GM12874 (cell line): Measurements from ENCODE around the gene GFER.

Source experiments
- TF ChIP-seq, protein P1 (sequence below): IDR thresholded peaks from 2 replicates; pipeline ENCODE4 v1.5.1; 2011; ENCODE audit warnings: low read depth, mild to moderate bottlenecking, control low read depth, low read length, moderate library complexity; ENCODE audit not compliant: insufficient read depth

The GFER gene

DNA sequence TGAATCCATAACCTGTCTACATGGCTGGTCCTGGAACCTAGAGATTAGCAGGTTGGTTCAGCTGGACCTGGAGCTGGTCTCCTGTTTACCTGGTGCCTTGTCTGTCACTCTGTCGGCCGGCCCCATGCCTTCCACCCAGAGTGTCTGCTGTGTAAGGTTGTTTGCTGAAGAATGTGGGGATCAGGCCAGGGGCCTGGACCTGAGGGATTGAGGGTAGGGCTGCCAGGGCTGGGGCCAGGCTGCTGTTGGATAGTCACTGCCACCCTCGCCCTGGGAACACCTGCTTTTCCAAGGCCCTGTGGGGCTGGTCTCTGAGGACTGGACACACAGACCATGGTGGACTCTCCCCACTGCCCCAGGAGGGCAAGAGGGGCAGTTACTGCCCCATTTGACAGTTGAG, 44.2 kb downstream of the GFER start:
- TF ChIP-seq, protein P1, sequence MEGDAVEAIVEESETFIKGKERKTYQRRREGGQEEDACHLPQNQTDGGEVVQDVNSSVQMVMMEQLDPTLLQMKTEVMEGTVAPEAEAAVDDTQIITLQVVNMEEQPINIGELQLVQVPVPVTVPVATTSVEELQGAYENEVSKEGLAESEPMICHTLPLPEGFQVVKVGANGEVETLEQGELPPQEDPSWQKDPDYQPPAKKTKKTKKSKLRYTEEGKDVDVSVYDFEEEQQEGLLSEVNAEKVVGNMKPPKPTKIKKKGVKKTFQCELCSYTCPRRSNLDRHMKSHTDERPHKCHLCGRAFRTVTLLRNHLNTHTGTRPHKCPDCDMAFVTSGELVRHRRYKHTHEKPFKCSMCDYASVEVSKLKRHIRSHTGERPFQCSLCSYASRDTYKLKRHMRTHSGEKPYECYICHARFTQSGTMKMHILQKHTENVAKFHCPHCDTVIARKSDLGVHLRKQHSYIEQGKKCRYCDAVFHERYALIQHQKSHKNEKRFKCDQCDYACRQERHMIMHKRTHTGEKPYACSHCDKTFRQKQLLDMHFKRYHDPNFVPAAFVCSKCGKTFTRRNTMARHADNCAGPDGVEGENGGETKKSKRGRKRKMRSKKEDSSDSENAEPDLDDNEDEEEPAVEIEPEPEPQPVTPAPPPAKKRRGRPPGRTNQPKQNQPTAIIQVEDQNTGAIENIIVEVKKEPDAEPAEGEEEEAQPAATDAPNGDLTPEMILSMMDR, result no peak

DNA sequence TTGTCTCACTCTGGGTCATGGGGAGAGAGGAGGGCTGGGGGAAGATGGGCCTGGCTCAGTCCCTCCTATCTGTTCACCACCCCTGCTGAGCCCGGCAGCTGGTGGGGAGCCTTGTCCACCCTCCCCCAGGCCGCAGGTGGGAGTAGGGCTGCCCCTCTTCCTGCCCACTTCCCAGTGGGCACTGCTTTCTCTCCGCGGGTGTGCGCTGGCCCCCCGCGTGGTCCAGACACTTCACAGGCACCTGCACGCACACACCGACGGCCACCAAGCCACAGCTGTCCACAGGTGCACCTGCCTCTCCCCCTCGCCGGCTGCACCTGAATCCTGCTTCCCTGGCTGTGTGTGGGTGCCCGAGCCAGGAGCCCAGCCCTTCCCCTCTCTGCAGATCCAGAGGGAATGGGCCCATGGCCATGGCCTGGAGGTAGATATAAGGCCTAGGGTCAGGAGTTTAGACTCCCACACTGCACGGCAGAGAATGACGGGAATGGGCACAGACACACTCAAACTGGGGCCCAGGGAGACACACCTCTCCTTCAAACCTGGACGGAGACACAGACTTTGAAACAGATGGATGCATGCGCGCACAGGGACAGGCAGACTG, 44.7 kb downstream of the GFER start:
- TF ChIP-seq, protein P1, result no peak

DNA sequence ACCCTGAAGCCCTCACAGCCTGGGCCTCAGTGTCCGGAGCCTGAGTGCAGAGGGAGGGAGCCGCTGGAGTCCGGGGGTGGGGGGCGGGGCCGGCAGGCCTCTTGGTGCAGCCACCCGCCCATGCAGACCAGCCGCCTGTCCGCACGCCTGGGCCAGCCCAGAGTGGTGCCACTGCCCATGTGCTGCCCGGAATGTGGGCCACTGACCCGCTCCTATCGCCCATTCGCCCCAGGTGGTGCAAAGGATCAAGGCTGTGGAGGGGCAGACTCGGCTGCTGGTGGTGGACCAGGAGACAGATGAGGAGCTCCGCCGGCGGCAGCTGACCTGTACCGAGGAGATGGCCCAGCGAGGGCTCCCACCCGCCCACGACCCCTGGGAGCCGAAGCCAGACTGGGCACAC, 45.4 kb downstream of the GFER start:
- TF ChIP-seq, protein P1, result no peak

DNA sequence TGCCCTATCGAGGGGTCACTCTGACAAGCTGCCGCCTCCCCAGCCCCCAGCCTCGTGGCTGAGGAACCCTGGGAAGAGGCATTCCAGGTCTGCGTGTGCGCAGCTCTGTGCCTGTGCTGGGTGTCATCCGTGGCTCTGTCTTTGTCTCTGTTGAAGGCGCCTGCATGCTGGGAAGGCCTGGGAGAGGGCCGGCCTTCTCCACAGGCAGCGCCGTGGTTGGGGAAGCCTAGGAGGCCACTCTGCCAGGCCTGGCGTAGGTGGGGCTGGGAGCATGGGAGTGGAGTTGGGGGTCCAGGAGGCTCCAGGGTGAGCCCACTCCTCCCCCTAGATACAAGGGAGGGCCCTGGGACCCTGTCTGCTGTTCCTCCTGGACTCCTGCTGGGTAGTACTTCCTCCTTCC, 46.0 kb downstream of the GFER start:
- TF ChIP-seq, protein P1, result no peak

DNA sequence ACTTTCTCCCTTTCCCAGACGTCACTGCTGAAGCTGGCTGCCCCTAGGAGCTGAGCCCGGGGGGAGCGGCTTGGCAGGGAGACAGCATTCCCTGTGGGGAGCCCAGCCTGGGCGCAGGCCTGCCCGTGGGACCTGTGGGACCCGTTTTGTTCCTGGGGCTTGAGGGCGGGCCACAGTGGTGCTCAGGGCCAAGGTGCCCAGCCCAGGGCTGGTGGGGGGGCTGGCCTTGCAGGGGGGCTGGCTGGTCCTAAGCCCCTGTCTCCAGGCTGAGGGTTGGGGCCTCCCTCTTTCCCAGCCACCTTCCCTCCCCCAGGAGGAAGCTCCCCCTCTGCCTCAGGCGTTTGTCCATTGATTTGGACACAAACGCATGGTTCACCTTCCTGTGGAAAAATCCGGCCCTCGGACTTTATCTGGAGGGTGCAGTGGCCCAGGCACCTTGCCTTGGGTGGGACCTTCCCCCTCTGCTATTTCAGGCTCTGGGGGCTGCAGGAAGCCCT, 47.1 kb downstream of the GFER start:
- TF ChIP-seq, protein P1, result no peak

DNA sequence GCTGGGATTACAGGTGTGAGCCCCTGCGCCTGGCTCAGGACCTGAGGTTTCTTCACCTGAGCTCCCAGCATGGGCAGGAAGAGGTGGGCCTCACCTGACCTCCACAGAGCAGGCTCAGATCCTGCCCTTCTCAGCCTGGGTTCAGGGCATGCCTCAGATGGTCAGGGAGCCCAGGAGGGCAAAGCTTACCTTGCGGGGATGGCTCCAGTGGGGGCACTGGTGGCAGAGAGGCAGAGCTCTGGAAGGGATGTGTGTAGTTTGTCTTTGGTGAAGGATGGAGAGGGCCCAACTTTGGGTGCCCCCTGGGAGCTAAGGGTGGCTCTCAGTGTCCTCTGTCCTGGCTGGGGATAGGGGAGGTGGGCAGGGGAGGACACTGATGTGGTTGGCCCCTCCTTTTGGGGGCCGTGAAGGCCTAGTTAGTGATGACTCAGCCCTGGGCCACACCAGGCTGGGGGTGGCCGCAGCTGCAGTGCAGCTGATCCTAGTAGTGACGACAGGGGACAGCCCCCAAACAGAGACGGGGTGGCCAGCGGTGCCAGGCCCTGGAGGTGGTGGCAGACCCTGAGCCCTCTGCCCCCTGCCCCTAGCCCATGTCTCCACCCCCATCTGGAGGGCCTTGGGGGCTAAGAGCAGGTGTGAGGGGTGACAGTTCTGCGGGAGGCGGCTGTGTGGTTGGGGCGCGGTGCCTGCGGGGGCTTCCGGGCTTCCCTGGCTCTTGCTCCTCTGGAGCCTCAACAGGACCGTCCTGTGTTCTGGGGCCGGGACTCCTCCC, 48.5 kb downstream of the GFER start:
- TF ChIP-seq, protein P1, result no peak

DNA sequence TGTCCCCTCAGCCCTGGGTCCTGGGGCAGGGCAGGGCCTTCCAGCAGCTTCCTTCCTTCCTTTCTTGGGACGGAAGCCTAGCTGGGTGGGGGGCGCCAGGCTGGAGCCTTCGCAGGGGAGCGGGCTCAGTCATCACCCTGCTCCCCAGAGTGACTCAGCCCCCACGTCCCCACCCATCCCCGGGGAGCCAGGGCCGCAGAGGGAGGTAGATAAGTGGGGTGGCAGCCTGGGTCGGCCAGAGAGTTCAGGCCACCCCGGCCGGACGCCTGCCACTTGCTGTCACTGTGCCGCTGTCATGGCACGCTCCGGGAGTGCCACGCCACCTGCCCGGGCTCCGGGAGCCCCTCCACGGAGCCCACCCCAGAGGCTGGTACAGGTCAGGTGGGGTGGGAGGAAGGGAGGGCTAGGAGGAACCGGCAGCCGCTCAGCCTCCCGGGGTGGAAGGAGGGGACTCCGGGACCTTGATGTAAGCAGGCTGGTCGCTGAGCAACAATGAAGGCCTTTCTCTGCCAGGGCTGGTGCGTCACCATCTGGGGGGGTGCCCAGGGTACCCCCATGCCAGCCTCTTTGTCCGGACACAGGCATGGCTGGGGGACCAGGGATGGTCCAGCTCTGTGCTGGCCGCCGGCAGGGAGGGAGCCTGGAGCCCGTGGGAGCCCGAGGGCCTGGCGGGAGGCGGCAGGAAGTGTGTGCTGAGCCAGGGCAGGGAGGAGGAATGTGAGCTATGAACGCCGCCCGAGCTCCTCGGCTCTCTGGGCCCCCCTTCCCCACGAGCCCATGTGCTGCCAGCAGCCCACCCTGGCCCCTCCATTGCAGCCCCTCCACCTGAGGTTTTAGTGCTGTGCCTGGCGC, 49.3 kb downstream of the GFER start:
- TF ChIP-seq, protein P1, result no peak
